Osteocyte (in vitro differentiated cells): Measurements from ENCODE around the gene IFNGR1. TPM values are rescaled to one million over a fixed set of nuclear protein-coding genes. Genes with fewer than 3 reads are reported as not detected.
"Not testable (repeated sequence)": the region's sequence is repeated elsewhere in the genome, so short reads cannot be mapped to it uniquely, and the experiment has no call there.

Experiments
- DNase-seq: peaks from one replicate; pipeline ENCODE4 v3.0.0; 2021; ENCODE audit warnings: mixed read lengths; ENCODE audit not compliant: unreplicated experiment; ENCODE audit errors: extremely low spot score
- H3K27ac Mint-ChIP-seq: one replicate; pipeline ENCODE4 v1.8.0; 2021; ENCODE audit warnings: mild to moderate bottlenecking, mixed read lengths; ENCODE audit not compliant: unreplicated experiment
- H3K27me3 Mint-ChIP-seq: one replicate; pipeline ENCODE4 v1.8.0; 2021; ENCODE audit warnings: mixed read lengths; ENCODE audit not compliant: unreplicated experiment
- H3K36me3 Mint-ChIP-seq: one replicate; pipeline ENCODE4 v1.8.0; 2021; ENCODE audit warnings: mixed read lengths; ENCODE audit not compliant: unreplicated experiment
- H3K4me1 Mint-ChIP-seq: one replicate; pipeline ENCODE4 v1.8.0; 2021; ENCODE audit warnings: mixed read lengths; ENCODE audit not compliant: unreplicated experiment
- H3K4me3 Mint-ChIP-seq: one replicate; pipeline ENCODE4 v1.8.0; 2021; ENCODE audit warnings: mild to moderate bottlenecking, moderate library complexity, mixed read lengths; ENCODE audit not compliant: unreplicated experiment
- H3K9me3 Mint-ChIP-seq: one replicate; pipeline ENCODE4 v1.8.0; 2021; ENCODE audit warnings: mixed read lengths; ENCODE audit not compliant: unreplicated experiment
- CTCF ChIP-seq: fragments of 200-600 bp; sonication (generic); IDR thresholded peaks from 2 replicates; pipeline ENCODE4 v1.5.0; 2021; ENCODE audit warnings: antibody characterized with exemption, mild to moderate bottlenecking, moderate library complexity
- total RNA-seq: library from RNA; stranded (reverse); gene quantifications from 2 replicates; pipeline ENCODE4 v1.2.1, GENCODE V29; 2021

IFNGR1 gene
- total RNA-seq, 1 donor from 2014 or later, result 33.4 TPM

GRCh38 chr6:137208279-137208678, 10.9 kb downstream of the IFNGR1 start:
- Mint-ChIP-seq H3K36me3 (peaks cover 37% of the 10 kb centered on the region), H3K9me3 (peaks cover 3% of the 10 kb centered on the region), H3K27ac (no peak overlapping the region), H3K4me1 (peaks cover 26% of the 10 kb centered on the region), H3K4me3 (no peak overlapping the region), H3K27me3 (no peaks in the 10 kb centered on the region)
- DNase-seq, result no peak
- TF ChIP-seq CTCF, result no peak

- H3K9me3 Mint-ChIP-seq, H3K27me3 Mint-ChIP-seq, H3K4me3 Mint-ChIP-seq: not testable (repeated sequence)
These were observed 11.7 kb downstream of the IFNGR1 start for GRCh38 chr6:137207457-137207856.

DNA sequence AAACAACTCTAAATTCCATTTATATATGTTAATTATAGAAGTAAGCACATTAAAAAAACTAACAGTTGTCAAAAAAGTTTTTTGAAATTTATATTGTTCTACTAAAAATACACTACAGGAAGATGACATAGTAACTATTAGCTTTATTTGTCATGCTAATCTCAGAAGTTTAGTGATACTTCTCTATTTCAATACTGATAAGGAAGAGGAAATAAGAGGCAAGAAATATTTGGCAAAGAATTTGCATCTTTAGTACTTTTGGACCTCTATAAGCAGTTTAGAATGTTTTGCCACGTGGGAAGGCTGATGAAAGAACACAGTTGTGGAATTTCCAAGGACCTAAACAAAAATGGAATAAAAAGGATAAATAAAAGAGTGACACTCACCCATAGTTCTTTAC, 12.6 kb downstream of the IFNGR1 start:
- DNase-seq, result no peak
- Mint-ChIP-seq H3K4me1 (peaks cover 18% of the 10 kb centered on the region), H3K9me3 (peaks cover 3% of the 10 kb centered on the region)

More at GRCh38 chr6:137207457-137207856, 11.7 kb downstream of the IFNGR1 start:
- Mint-ChIP-seq H3K4me1 (peaks cover 20% of the 10 kb centered on the region), H3K36me3 (peaks cover 39% of the 10 kb centered on the region)
- not testable (repeated sequence) for H3K27ac Mint-ChIP-seq, DNase-seq

GRCh38 chr6:137203256-137203655, 15.9 kb downstream of the IFNGR1 start:
- no peaks in the 10 kb centered on the region for H3K9me3 Mint-ChIP-seq
- H3K27me3 Mint-ChIP-seq, result no peaks in the 10 kb centered on the region
- no peak for DNase-seq
- no peak for TF ChIP-seq CTCF
- no peak overlapping the region for H3K4me3 Mint-ChIP-seq
- no peak overlapping the region for H3K27ac Mint-ChIP-seq
- peaks cover 54% of the 10 kb centered on the region for H3K36me3 Mint-ChIP-seq
- peaks cover 3% of the 10 kb centered on the region for H3K4me1 Mint-ChIP-seq

More for the DNA sequence above, 12.6 kb downstream of the IFNGR1 start:
- no peaks in the 10 kb centered on the region for H3K27me3 Mint-ChIP-seq
- H3K36me3 Mint-ChIP-seq, result peaks cover 43% of the 10 kb centered on the region
- TF ChIP-seq CTCF, result no peak
- H3K27ac Mint-ChIP-seq, result no peak overlapping the region
- H3K4me3 Mint-ChIP-seq, result no peak overlapping the region

DNA sequence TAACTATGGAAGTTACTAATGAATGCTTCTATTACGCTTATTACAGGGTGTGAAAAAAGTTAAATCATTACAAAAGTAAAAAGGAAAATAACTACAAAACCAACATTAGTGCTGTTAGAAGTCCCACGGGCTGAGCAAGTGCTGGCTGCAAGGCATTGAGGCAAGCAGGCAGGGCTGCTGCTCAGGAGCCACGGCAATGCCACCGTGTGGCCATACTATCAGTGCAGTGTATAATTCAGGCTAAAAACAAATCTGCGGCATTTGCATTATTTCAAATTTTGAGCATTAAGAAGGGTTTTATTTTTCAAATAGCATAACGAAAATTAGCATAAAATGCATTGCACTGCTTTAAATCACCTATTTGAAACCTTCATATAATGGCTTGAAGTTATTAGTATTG, 17.1 kb downstream of the IFNGR1 start:
- peak; percentile 36 for TF ChIP-seq CTCF
- no peaks in the 10 kb centered on the region for H3K4me1 Mint-ChIP-seq
- DNase-seq, result no peak
- H3K27me3 Mint-ChIP-seq, result no peaks in the 10 kb centered on the region
- no peaks in the 10 kb centered on the region for H3K9me3 Mint-ChIP-seq
- peaks cover 57% of the 10 kb centered on the region for H3K36me3 Mint-ChIP-seq
- no peak overlapping the region for H3K27ac Mint-ChIP-seq
- no peak overlapping the region for H3K4me3 Mint-ChIP-seq

DNA sequence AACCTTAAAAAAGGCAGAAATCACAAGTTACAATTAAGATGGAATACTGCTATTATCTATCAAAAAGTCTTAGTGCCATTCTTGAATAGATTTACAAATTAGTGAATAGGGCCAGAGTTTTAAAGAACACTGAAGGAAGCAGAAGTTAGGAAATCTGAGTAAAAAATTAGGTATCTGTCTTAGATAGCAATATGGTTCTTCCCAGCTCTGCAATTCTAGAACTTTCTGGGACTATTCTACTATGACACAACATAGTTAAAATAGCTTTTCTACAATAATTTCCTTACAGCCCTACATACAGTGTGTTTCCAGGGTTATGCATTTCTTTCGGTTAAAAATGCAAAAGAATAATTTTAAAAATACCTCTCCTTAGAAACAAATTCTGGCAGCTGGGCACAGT, 18.2 kb downstream of the IFNGR1 start:
- Mint-ChIP-seq H3K4me3 (no peak overlapping the region), H3K27ac (no peak overlapping the region), H3K9me3 (no peaks in the 10 kb centered on the region), H3K36me3 (peaks cover 63% of the 10 kb centered on the region), H3K27me3 (no peaks in the 10 kb centered on the region), H3K4me1 (no peaks in the 10 kb centered on the region)
- TF ChIP-seq CTCF, result no peak
- no peak for DNase-seq
